ENCODE measurements around the gene TSPAN9. TPM values are rescaled to one million over a fixed set of nuclear protein-coding genes. Genes with fewer than 3 reads are reported as not detected.

TSPAN9 gene
- total and polyA plus RNA-seq, 2 of the 4 experiments (the other 2 are of a cell fraction), result 17.7 to 39.1 TPM

DNA sequence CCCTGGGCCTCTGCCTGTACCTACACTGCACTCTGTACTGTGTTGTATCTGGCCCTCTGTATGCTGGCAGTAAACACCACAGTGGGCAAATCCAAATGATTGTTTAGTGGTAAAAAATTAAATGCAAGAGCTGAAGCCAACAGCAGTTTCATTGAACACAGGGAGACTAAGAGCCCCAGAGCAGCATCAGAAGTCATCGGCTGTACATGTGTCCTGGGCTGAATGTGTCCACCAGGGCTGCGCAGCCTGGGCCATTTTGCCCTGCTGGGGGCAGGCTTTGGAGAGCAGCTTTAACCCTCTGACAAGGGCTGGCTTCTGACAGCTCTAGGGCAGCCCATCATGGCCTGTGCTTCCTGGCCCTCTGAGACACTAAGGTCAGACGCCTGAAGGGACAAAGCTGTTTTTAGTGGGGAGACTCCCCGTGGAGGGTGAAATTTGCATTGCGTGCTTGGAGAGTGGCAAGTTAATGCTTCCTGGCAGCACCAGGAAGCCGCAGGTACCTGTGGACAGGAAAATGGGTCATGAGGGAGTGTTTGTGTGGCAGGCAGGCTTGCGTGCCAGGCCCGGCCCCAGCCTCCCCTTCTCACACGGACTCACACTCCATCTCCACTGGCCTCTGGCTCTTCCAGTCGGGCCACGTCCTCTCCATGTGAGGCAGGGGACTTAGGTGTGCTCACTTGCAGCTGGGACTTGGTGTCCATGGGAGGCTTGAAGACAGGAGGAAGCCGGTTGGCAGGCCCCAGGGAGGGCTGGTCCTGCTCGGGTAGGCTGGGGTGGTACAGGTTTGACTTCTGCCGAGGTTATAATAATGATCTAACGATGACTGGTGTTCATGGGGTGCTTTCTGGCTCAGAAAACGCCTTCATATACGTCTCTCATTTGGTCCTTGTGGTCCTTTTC, 150.1 kb downstream of the TSPAN9 start (continued):
- TF ChIP-seq CEBPB (IDR thresholded peaks at IDR 0.05; ENCODE audit: low read depth, low read length) (no peak), MXI1 (IDR thresholded peaks at IDR 0.05; ENCODE audit: borderline replicate concordance, low read depth, low read length) (no peak)

DNA sequence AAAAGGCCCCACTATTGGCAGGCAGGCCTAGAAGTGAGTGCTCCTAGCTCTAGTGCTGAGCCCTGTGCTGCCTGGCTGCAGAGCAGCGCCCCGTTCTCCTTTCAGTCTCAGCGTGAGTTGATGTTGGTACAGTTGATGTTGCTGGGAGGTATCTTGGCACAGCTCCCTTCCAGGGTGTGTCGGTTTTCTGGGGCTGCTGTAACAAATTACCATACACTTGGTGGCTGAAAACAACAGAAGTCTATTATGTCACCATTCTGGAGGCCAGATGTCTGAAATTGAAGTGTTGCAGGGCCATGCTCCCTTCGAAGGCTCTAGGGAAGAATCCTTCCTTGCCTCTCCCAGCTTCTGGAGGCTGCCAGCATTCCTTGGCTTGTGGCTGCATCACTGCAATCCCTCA, 151.4 kb downstream of the TSPAN9 start:
- Histone ChIP-seq H4K8ac (ENCODE audit: low read depth in 2 of 2, low read length in 2 of 2) (no peak overlapping the region), H3K56ac (ENCODE audit: extremely low read depth, insufficient read depth, low read length) (no peak overlapping the region), H3K4me1 (ENCODE audit: control insufficient read depth, insufficient read depth, low read length) (peaks cover 20% of the 10 kb centered on the region), H3K14ac (replicated peaks; ENCODE audit: low read depth, low read length) (no peak overlapping the region), H2BK120ac (ENCODE audit: low read depth, low read length) (no peak overlapping the region), H2BK5ac (ENCODE audit: low read depth, low read length, poor library complexity, severe bottlenecking) (no peak overlapping the region), H3K79me1 (ENCODE audit: low read depth in 1 of 2, low read length in 2 of 2) (peaks cover 0 to 5% of the 10 kb centered on the region in 2 experiments; a peak in 2 of 4 replicates), H4K5ac (ENCODE audit: low read depth, low read length) (no peak overlapping the region), H3K23ac (ENCODE audit: low read depth, low read length) (no peak overlapping the region), H2AK5ac (ENCODE audit: low read depth, low read length) (no peak overlapping the region), H3K27ac (ENCODE audit: insufficient read depth, low read length) (no peak overlapping the region), H4K91ac (ENCODE audit: insufficient read depth, low read depth, low read length) (no peak overlapping the region), H4K20me1 (ENCODE audit: insufficient read depth, low read length) (peaks cover 3% of the 10 kb centered on the region; the same call in 1 of the 2 replicates), H3K27me3 (ENCODE audit: control insufficient read depth, insufficient read depth, low read length) (no peaks in the 10 kb centered on the region), H3K36me3 (ENCODE audit: control insufficient read depth, insufficient read depth, low read length) (no peaks in the 10 kb centered on the region), H3K4me2 (ENCODE audit: low read depth, low read length) (no peak overlapping the region), H3K9me1 (ENCODE audit: insufficient read depth, low read length) (0 out of 2 replicates have a peak, but pooled peaks cover 6% of the 10 kb centered on the region), H3K9ac (ENCODE audit: low read depth, low read length) (no peak overlapping the region), H2BK15ac (ENCODE audit: low read depth, low read length) (no peak overlapping the region), H2AK9ac (replicated peaks; ENCODE audit: low read depth, low read length, poor library complexity) (no peak overlapping the region), H3K4me3 (ENCODE audit: insufficient read depth, low read depth, low read length) (no peak overlapping the region), H3K18ac (ENCODE audit: low read depth, low read length) (no peak overlapping the region), H2AFZ (replicated peaks; ENCODE audit: low read length, poor library complexity) (no peak overlapping the region), H2BK20ac (ENCODE audit: low read depth, low read length) (no peak overlapping the region), H3K9me3 (ENCODE audit: control insufficient read depth, insufficient read depth, low read length) (peaks cover 4% of the 10 kb centered on the region), H3K4ac (ENCODE audit: low read depth, low read length) (no peak overlapping the region)
- POLR2A ChIA-PET (ENCODE audit: unreplicated experiment), result no interaction called here
- ATAC-seq (ENCODE audit: low read depth) (no peak), DNase-seq (no peak)
- CTCF ChIA-PET, result no interaction called here
- WGBS, 2 experiments (ENCODE audit: extremely low coverage in 2 of 2, insufficient read length in 1 of 2), result no CpG with 5 or more reads among the region's 5 CpGs
- intact Hi-C loops (cut with micrococcal nuclease) (no loop called here), dilution Hi-C loops (cut with HindIII; ENCODE audit: low sequenced_read_pairs, unreplicated experiment) (no loop called here), in situ Hi-C loops (cut with MboI; ENCODE audit: low sequenced_read_pairs) (no loop called here)
- BruUV-seq (replicated peaks), result no TSS peak
- TF ChIP-seq CEBPB (IDR thresholded peaks at IDR 0.05; ENCODE audit: low read depth, low read length), result no peak
- no peak for TF ChIP-seq SMC3 (IDR thresholded peaks at IDR 0.05; ENCODE audit: low read depth, low read length)
- no peak for TF ChIP-seq RCOR1 (IDR thresholded peaks at IDR 0.05; ENCODE audit: insufficient replicate concordance, low read length)
- TF ChIP-seq POLR2A (IDR thresholded peaks at IDR 0.05; ENCODE audit: low read depth, low read length), result no peak
- TF ChIP-seq MAZ (IDR thresholded peaks at IDR 0.05; ENCODE audit: borderline replicate concordance, low read depth, low read length), result no peak
- TF ChIP-seq, protein P1, sequence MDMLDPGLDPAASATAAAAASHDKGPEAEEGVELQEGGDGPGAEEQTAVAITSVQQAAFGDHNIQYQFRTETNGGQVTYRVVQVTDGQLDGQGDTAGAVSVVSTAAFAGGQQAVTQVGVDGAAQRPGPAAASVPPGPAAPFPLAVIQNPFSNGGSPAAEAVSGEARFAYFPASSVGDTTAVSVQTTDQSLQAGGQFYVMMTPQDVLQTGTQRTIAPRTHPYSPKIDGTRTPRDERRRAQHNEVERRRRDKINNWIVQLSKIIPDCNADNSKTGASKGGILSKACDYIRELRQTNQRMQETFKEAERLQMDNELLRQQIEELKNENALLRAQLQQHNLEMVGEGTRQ (IDR thresholded peaks at IDR 0.05; ENCODE audit: low read depth, low read length), result no peak
- no peak for TF ChIP-seq CHD1 (IDR thresholded peaks at IDR 0.05; ENCODE audit: low read depth, low read length)
- TF ChIP-seq RFX5 (IDR thresholded peaks at IDR 0.05; ENCODE audit: low read depth, low read length), result no peak
- TF ChIP-seq RAD21 (IDR thresholded peaks at IDR 0.05; ENCODE audit: low read length), result no peak
- no peak for TF ChIP-seq MAFK (IDR thresholded peaks at IDR 0.05; ENCODE audit: low read depth, low read length)
- TF ChIP-seq MXI1 (IDR thresholded peaks at IDR 0.05; ENCODE audit: borderline replicate concordance, low read depth, low read length), result no peak
- TF ChIP-seq, protein P2, sequence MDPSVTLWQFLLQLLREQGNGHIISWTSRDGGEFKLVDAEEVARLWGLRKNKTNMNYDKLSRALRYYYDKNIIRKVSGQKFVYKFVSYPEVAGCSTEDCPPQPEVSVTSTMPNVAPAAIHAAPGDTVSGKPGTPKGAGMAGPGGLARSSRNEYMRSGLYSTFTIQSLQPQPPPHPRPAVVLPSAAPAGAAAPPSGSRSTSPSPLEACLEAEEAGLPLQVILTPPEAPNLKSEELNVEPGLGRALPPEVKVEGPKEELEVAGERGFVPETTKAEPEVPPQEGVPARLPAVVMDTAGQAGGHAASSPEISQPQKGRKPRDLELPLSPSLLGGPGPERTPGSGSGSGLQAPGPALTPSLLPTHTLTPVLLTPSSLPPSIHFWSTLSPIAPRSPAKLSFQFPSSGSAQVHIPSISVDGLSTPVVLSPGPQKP (IDR thresholded peaks at IDR 0.05; ENCODE audit: borderline replicate concordance, low read depth, low read length), result no peak
- no peak for TF ChIP-seq NFE2L2 (IDR thresholded peaks at IDR 0.05; ENCODE audit: low read depth, low read length)
- TF ChIP-seq BHLHE40 (IDR thresholded peaks at IDR 0.05; ENCODE audit: low read depth, low read length), result no peak
